Measurements from ENCODE around the gene CHIC1.

DNA sequence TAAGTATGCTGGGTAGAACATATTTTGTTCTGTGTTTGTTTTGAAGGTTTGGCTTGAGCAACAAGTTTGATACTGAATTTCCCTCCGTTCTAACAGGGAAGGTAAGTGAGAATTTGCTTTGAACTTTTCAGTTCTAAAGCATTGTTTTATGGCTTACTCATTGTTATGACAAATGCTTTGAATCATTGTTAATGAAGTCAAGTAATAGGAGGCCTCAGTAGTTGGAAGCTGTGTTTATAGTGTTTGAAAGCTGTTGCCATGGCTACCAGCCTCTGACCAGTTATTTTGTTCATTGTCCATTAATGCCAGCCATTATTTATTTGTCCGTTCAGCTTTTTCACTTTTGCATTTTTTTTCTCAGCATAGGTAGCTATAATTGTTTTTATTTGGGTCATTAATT lies 14.4 kb downstream of the CHIC1 start:
- TF ChIP-seq, protein P1, sequence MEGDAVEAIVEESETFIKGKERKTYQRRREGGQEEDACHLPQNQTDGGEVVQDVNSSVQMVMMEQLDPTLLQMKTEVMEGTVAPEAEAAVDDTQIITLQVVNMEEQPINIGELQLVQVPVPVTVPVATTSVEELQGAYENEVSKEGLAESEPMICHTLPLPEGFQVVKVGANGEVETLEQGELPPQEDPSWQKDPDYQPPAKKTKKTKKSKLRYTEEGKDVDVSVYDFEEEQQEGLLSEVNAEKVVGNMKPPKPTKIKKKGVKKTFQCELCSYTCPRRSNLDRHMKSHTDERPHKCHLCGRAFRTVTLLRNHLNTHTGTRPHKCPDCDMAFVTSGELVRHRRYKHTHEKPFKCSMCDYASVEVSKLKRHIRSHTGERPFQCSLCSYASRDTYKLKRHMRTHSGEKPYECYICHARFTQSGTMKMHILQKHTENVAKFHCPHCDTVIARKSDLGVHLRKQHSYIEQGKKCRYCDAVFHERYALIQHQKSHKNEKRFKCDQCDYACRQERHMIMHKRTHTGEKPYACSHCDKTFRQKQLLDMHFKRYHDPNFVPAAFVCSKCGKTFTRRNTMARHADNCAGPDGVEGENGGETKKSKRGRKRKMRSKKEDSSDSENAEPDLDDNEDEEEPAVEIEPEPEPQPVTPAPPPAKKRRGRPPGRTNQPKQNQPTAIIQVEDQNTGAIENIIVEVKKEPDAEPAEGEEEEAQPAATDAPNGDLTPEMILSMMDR (IDR thresholded peaks at IDR 0.05) = no peak
- TF ChIP-seq POLR2A (IDR thresholded peaks at IDR 0.05) = no peak
